PFSK-1 (cell line): ENCODE results near the gene GLP1R.

Experiments
- FOXP2 ChIP-seq: optimal IDR thresholded peaks from 2 replicates; pipeline ENCODE3; 2011; ENCODE audit warnings: borderline replicate concordance, control low read depth, inconsistent platforms; ENCODE audit not compliant: insufficient read depth; ENCODE audit errors: extremely low read length, extremely low read depth
- POLR2AphosphoS5 ChIP-seq: IDR thresholded peaks from 2 replicates; pipeline ENCODE4 v1.6.1; 2012; ENCODE audit warnings: low read depth, mild to moderate bottlenecking, control low read depth, low read length, moderate library complexity
- SIN3A ChIP-seq: IDR thresholded peaks from 2 replicates; pipeline ENCODE4 v1.6.1; 2012; ENCODE audit warnings: mild to moderate bottlenecking, low read length, moderate library complexity, borderline replicate concordance; ENCODE audit not compliant: insufficient read depth
- TAF1 ChIP-seq: IDR thresholded peaks from 2 replicates; pipeline ENCODE4 v1.6.1; 2012; ENCODE audit warnings: low read length, control low read depth, borderline replicate concordance; ENCODE audit not compliant: insufficient read depth
- TF ChIP-seq, protein P1 (sequence below), 2 experiments: IDR thresholded peaks; 2 replicates each; pipeline versions ENCODE4 v1.6.1 to v1.8.0; 2011 to 2012; ENCODE audit warnings: low read depth in 2 of 2, low read length in 2 of 2, control low read depth in 1 of 2, inconsistent platforms in 1 of 2, mild to moderate bottlenecking in 1 of 2, moderate library complexity in 1 of 2; ENCODE audit not compliant: insufficient read depth in 1 of 2

GLP1R gene

GRCh38 chr6:39075807-39076622, 27.4 kb downstream of the GLP1R start:
- TF ChIP-seq SIN3A, result no peak
- TF ChIP-seq TAF1, result no peak
- TF ChIP-seq, protein P1, sequence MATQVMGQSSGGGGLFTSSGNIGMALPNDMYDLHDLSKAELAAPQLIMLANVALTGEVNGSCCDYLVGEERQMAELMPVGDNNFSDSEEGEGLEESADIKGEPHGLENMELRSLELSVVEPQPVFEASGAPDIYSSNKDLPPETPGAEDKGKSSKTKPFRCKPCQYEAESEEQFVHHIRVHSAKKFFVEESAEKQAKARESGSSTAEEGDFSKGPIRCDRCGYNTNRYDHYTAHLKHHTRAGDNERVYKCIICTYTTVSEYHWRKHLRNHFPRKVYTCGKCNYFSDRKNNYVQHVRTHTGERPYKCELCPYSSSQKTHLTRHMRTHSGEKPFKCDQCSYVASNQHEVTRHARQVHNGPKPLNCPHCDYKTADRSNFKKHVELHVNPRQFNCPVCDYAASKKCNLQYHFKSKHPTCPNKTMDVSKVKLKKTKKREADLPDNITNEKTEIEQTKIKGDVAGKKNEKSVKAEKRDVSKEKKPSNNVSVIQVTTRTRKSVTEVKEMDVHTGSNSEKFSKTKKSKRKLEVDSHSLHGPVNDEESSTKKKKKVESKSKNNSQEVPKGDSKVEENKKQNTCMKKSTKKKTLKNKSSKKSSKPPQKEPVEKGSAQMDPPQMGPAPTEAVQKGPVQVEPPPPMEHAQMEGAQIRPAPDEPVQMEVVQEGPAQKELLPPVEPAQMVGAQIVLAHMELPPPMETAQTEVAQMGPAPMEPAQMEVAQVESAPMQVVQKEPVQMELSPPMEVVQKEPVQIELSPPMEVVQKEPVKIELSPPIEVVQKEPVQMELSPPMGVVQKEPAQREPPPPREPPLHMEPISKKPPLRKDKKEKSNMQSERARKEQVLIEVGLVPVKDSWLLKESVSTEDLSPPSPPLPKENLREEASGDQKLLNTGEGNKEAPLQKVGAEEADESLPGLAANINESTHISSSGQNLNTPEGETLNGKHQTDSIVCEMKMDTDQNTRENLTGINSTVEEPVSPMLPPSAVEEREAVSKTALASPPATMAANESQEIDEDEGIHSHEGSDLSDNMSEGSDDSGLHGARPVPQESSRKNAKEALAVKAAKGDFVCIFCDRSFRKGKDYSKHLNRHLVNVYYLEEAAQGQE (IDR thresholded peaks at IDR 0.05; ENCODE audit: insufficient read depth in 1 of 2, low read depth in 2 of 2, low read length in 2 of 2), result no peak
- no peak for TF ChIP-seq POLR2AphosphoS5
- TF ChIP-seq FOXP2, result no peak

DNA sequence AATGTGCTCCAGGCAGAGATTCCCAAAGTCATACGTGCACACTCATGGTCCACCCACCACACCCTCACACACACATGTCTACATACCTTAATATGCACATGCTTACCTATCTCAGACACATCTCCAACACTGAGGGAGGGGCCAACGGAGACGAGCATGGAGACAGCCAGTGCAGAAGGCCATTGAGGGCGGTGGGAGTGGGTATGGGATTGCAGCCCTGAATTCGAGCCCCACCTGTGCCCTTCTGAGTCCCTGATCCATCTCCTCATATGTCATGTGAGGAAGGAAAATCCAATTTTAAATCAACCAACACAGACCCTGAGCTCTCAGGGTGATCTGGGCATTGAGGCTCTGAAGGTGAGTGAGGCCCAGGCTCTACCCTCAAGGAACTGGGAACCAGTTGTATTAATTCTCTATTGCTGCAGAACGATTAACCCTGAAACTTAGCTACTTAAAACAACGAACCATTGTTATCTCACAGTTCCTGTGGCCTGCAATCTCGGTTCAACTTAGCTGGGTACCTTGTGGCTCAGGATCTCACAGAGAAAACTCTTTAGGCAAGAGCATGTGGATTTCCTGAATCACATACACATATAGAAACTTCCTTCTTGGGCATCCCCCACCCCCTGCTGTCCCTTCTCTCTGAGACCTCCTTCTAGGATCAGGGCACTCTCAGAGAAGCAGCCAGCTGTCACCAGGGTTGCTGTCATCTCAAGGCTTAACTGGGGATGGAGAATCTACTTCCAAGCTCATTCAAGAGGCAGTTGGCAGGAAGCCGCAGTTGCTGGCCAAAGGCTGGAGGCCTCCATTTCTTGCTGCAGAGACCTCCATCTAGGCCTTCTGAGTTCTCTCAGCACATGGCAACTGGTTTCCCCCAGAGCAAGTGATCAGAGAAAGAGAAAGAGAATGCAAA, 28.3 kb downstream of the GLP1R start:
- TF ChIP-seq SIN3A (no peak), FOXP2 (no peak), POLR2AphosphoS5 (no peak), TAF1 (no peak)
- TF ChIP-seq, protein P1 (IDR thresholded peaks at IDR 0.05; ENCODE audit: insufficient read depth in 1 of 2, low read depth in 2 of 2, low read length in 2 of 2), result no peak

- TF ChIP-seq, protein P1 (IDR thresholded peaks at IDR 0.05; ENCODE audit: insufficient read depth in 1 of 2, low read depth in 2 of 2, low read length in 2 of 2), result no peak
- no peak for TF ChIP-seq TAF1
- no peak for TF ChIP-seq POLR2AphosphoS5
These were observed 29.5 kb downstream of the GLP1R start for GRCh38 chr6:39077882-39078594.

GRCh38 chr6:39078695-39079094, 30.1 kb downstream of the GLP1R start:
- TF ChIP-seq SIN3A (no peak), TAF1 (no peak), POLR2AphosphoS5 (no peak), FOXP2 (no peak)
- TF ChIP-seq, protein P1 (IDR thresholded peaks at IDR 0.05; ENCODE audit: insufficient read depth in 1 of 2, low read depth in 2 of 2, low read length in 2 of 2), result no peak
